Measurements from ENCODE around the gene GPR153.

Gene GPR153

GRCh38 chr1:6245869-6246496, 14.9 kb downstream of the GPR153 start:
- no peak overlapping the region for H3K4me3 ChIP-seq (ENCODE audit: low read depth, low read length)
- no peak for DNase-seq (ENCODE audit: low read depth)

GRCh38 chr1:6245086-6245868, 15.6 kb downstream of the GPR153 start:
- no peak overlapping the region for H3K4me3 ChIP-seq (ENCODE audit: low read depth, low read length)
- peak; percentile 22 for DNase-seq (ENCODE audit: low read depth)
- TF ChIP-seq CTCF (IDR thresholded peaks at IDR 0.05; ENCODE audit: control insufficient read depth, extremely low read depth, insufficient read depth), result peak; percentile 92

More at GRCh38 chr1:6245869-6246496, 14.9 kb downstream of the GPR153 start:
- TF ChIP-seq CTCF (IDR thresholded peaks at IDR 0.05; ENCODE audit: control insufficient read depth, extremely low read depth, insufficient read depth), result no peak

GRCh38 chr1:6244401-6245049, 16.4 kb downstream of the GPR153 start:
- no peak for TF ChIP-seq CTCF (IDR thresholded peaks at IDR 0.05; ENCODE audit: control insufficient read depth, extremely low read depth, insufficient read depth)
- no peak for DNase-seq (ENCODE audit: low read depth)

GRCh38 chr1:6243993-6244392, 16.9 kb downstream of the GPR153 start, which contains the start of gene HES3:
Gene HES3 (plus strand): TSS chr1:6244179. CDS start chr1:6244366, 187 bp downstream.
- no peak for TF ChIP-seq CTCF (IDR thresholded peaks at IDR 0.05; ENCODE audit: control insufficient read depth, extremely low read depth, insufficient read depth)
- no peak for DNase-seq (ENCODE audit: low read depth)
- no peak within 1 kb of the TSS for H3K4me3 ChIP-seq (ENCODE audit: low read depth, low read length)

More at GRCh38 chr1:6244401-6245049, 16.4 kb downstream of the GPR153 start:
- H3K4me3 ChIP-seq (ENCODE audit: low read depth, low read length), result no peak overlapping the region

- H3K4me3 ChIP-seq (ENCODE audit: low read depth, low read length), result no peak overlapping the region
- DNase-seq (ENCODE audit: low read depth), result no peak
- no peak for TF ChIP-seq CTCF (IDR thresholded peaks at IDR 0.05; ENCODE audit: control insufficient read depth, extremely low read depth, insufficient read depth)
Measured at GRCh38 chr1:6243053-6243834, 17.7 kb downstream of the GPR153 start.

All from LNCaP clone FGC (cell line).